ENCODE data around the gene TNKS1BP1. TPM values are rescaled to one million over a fixed set of nuclear protein-coding genes. Genes with fewer than 3 reads are reported as not detected.

TNKS1BP1 gene
- total RNA-seq, 3 donors from 2014 or later (not counting 1 experiment from before 2014, with no cell fraction given): 4.3 to 9.3 (median 7.5) TPM

- Mint-ChIP-seq H3K36me3 (no peaks in the 10 kb centered on the region), H3K9me3 (no peaks in the 10 kb centered on the region), H3K4me3 (no peak overlapping the region), H3K27ac (no peak overlapping the region), H3K4me1 (no peaks in the 10 kb centered on the region), H3K27me3 (ENCODE audit: low read depth in 2 of 2) (no peaks in the 10 kb centered on the region)
- no peak for TF ChIP-seq CTCF (IDR thresholded peaks at IDR 0.05)
- Histone ChIP-seq H3K4me1 (ENCODE audit: control insufficient read depth, insufficient read depth, low read length) (no peaks in the 10 kb centered on the region), H3K9me3 (ENCODE audit: control insufficient read depth, insufficient read depth, low read length) (no peaks in the 10 kb centered on the region), H3K27ac (ENCODE audit: low read length) (no peak overlapping the region), H3K4me3 (ENCODE audit: low read length) (no peak overlapping the region), H3K36me3 (ENCODE audit: control insufficient read depth, insufficient read depth, low read length) (no peaks in the 10 kb centered on the region), H3K27me3 (ENCODE audit: control insufficient read depth, insufficient read depth, low read length) (no peaks in the 10 kb centered on the region)
- 98% methylated on average over 8 of the region's 8 CpGs for WGBS (ENCODE audit: insufficient coverage)
- intact Hi-C loops (cut with micrococcal nuclease): no loop called here
- DNase-seq: no peak
- no peak for ATAC-seq
These were observed 36.2 kb upstream of the TNKS1BP1 start for GRCh38 chr11:57360991-57361390.

GRCh38 chr11:57359896-57360690 lies 35.3 kb upstream of the TNKS1BP1 start:
- no peak for ATAC-seq
- no peaks in the 10 kb centered on the region for H3K9me3 ChIP-seq (ENCODE audit: control insufficient read depth, insufficient read depth, low read length)
- TF ChIP-seq CTCF (IDR thresholded peaks at IDR 0.05): no peak
- WGBS (ENCODE audit: insufficient coverage): 90% methylated on average over 9 of the region's 9 CpGs
- no peak overlapping the region for H3K27ac Mint-ChIP-seq
- DNase-seq: no peak
- H3K4me3 Mint-ChIP-seq: no peak overlapping the region
- no peak overlapping the region for H3K4me3 ChIP-seq (ENCODE audit: low read length)
- H3K27me3 ChIP-seq (ENCODE audit: control insufficient read depth, insufficient read depth, low read length): no peaks in the 10 kb centered on the region
- H3K27me3 Mint-ChIP-seq (ENCODE audit: low read depth in 2 of 2): no peaks in the 10 kb centered on the region
- H3K9me3 Mint-ChIP-seq: no peaks in the 10 kb centered on the region
- intact Hi-C loops (cut with micrococcal nuclease): no loop called here
- H3K4me1 Mint-ChIP-seq: no peaks in the 10 kb centered on the region
- H3K36me3 ChIP-seq (ENCODE audit: control insufficient read depth, insufficient read depth, low read length): no peaks in the 10 kb centered on the region
- no peaks in the 10 kb centered on the region for H3K4me1 ChIP-seq (ENCODE audit: control insufficient read depth, insufficient read depth, low read length)
- no peaks in the 10 kb centered on the region for H3K36me3 Mint-ChIP-seq
- H3K27ac ChIP-seq (ENCODE audit: low read length): no peak overlapping the region

- peaks cover 0 to 5% of the 10 kb centered on the region in 2 donors for H3K4me1 Mint-ChIP-seq
- intact Hi-C loops (cut with micrococcal nuclease): no loop called here
- no peaks in the 10 kb centered on the region for H3K36me3 Mint-ChIP-seq
- no peak for DNase-seq
- no peaks in the 10 kb centered on the region for H3K9me3 Mint-ChIP-seq
- H3K27me3 ChIP-seq (ENCODE audit: control insufficient read depth, insufficient read depth, low read length): no peaks in the 10 kb centered on the region
- WGBS (ENCODE audit: insufficient coverage): 89% methylated on average over 5 of the region's 5 CpGs
- H3K27me3 Mint-ChIP-seq (ENCODE audit: low read depth in 2 of 2): peaks cover 0 to 5% of the 10 kb centered on the region in 2 donors
- no peak overlapping the region for H3K4me3 ChIP-seq (ENCODE audit: low read length)
- TF ChIP-seq CTCF (IDR thresholded peaks at IDR 0.05): no peak
- no peak overlapping the region for H3K27ac ChIP-seq (ENCODE audit: low read length)
- no peaks in the 10 kb centered on the region for H3K9me3 ChIP-seq (ENCODE audit: control insufficient read depth, insufficient read depth, low read length)
- ATAC-seq: no peak
- no peaks in the 10 kb centered on the region for H3K36me3 ChIP-seq (ENCODE audit: control insufficient read depth, insufficient read depth, low read length)
- H3K4me1 ChIP-seq (ENCODE audit: control insufficient read depth, insufficient read depth, low read length): peaks cover 5% of the 10 kb centered on the region
- no peak overlapping the region for H3K4me3 Mint-ChIP-seq
- H3K27ac Mint-ChIP-seq: no peak overlapping the region
These were observed 34.6 kb upstream of the TNKS1BP1 start for GRCh38 chr11:57359396-57359795.

GRCh38 chr11:57358991-57359390 lies 34.2 kb upstream of the TNKS1BP1 start:
- no peak overlapping the region for H3K27ac ChIP-seq (ENCODE audit: low read length)
- Mint-ChIP-seq H3K27me3 (ENCODE audit: low read depth in 2 of 2) (peaks cover 0 to 6% of the 10 kb centered on the region in 2 donors), H3K27ac (no peak overlapping the region), H3K4me1 (peaks cover 0 to 7% of the 10 kb centered on the region in 2 donors), H3K4me3 (no peak overlapping the region), H3K36me3 (no peaks in the 10 kb centered on the region), H3K9me3 (no peaks in the 10 kb centered on the region)
- WGBS (ENCODE audit: insufficient coverage): 89% methylated on average over 9 of the region's 9 CpGs
- no peak for TF ChIP-seq CTCF (IDR thresholded peaks at IDR 0.05)
- no peaks in the 10 kb centered on the region for H3K36me3 ChIP-seq (ENCODE audit: control insufficient read depth, insufficient read depth, low read length)
- ATAC-seq: no peak
- H3K4me1 ChIP-seq (ENCODE audit: control insufficient read depth, insufficient read depth, low read length): peaks cover 7% of the 10 kb centered on the region
- H3K27me3 ChIP-seq (ENCODE audit: control insufficient read depth, insufficient read depth, low read length): no peaks in the 10 kb centered on the region
- H3K9me3 ChIP-seq (ENCODE audit: control insufficient read depth, insufficient read depth, low read length): no peaks in the 10 kb centered on the region
- intact Hi-C loops (cut with micrococcal nuclease): no loop called here
- no peak overlapping the region for H3K4me3 ChIP-seq (ENCODE audit: low read length)
- DNase-seq: no peak

All from natural killer cell (primary cell).